Spleen (tissue), 7 donors: ENCODE results near the gene NFIL3.

Experiments used
- POLR2A ChIP-seq, 3 donors: fragments of 450-650 bp; IDR thresholded peaks; one replicate each; pipeline ENCODE4 v1.5.1; 2017; ENCODE audit warnings: antibody characterized with exemption in 3 of 3, mild to moderate bottlenecking in 1 of 3
- POLR2AphosphoS5 ChIP-seq, 3 donors: sonication (generic); formaldehyde crosslinking; IDR thresholded peaks; one replicate each; pipeline ENCODE4 v1.5.1; 2017; ENCODE audit warnings: antibody characterized with exemption in 3 of 3
- TF ChIP-seq, protein P1 (sequence below), 11 experiments: fragments of 200-600 bp in 7 of 11; fragments of 450-650 bp in 4 of 11; sonication (generic) in 4 of 11; IDR thresholded peaks in 8 of 11; conservative IDR thresholded peaks in 3 of 11; 1 replicate in 7 of 11; 2 replicates in 4 of 11; pipeline versions ENCODE4 v1.4.0 to v1.8.0; 2016 to 2021; ENCODE audit warnings: antibody characterized with exemption in 11 of 11, inconsistent platforms in 4 of 11, mild to moderate bottlenecking in 1 of 11
- donor health status: DM: no; HTN: no; CAD: no; lungs with moderate emphysema.
- donor health status: DM: no; HTN: no; CAD: no.
- donor health status: DM: no; HTN: no; CAD: no.

DNA sequence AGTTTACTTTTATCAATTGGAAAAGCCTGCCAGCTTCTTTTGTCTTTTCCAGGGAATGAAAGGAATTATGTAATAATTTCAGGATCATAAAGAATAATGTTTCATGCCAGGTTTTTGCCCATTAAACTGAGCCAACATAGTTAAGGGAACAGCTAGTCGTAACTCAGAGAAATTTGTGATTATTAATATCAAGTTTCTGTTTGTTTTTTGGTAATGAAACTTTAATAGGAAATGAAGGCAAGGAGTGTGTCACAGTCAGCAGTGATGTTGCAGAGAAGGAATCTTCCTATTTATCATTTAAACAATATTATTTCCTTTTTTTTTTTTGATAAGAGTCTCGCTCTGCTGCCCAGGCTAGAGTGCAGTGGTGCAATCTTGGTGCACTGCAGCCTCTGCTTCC, 10.7 kb downstream of the NFIL3 start:
- TF ChIP-seq, protein P1, sequence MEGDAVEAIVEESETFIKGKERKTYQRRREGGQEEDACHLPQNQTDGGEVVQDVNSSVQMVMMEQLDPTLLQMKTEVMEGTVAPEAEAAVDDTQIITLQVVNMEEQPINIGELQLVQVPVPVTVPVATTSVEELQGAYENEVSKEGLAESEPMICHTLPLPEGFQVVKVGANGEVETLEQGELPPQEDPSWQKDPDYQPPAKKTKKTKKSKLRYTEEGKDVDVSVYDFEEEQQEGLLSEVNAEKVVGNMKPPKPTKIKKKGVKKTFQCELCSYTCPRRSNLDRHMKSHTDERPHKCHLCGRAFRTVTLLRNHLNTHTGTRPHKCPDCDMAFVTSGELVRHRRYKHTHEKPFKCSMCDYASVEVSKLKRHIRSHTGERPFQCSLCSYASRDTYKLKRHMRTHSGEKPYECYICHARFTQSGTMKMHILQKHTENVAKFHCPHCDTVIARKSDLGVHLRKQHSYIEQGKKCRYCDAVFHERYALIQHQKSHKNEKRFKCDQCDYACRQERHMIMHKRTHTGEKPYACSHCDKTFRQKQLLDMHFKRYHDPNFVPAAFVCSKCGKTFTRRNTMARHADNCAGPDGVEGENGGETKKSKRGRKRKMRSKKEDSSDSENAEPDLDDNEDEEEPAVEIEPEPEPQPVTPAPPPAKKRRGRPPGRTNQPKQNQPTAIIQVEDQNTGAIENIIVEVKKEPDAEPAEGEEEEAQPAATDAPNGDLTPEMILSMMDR (IDR thresholded peaks at IDR 0.05 in 8 of 11, conservative IDR thresholded peaks at IDR 0.05 in 3 of 11): no peak
- no peak for TF ChIP-seq POLR2AphosphoS5 (IDR thresholded peaks at IDR 0.05)
- no peak for TF ChIP-seq POLR2A (IDR thresholded peaks at IDR 0.05)
